Kidney (tissue), 14 donors: ENCODE measurements around the gene MSI2. TPM values are rescaled to one million over a fixed set of nuclear protein-coding genes. Genes with fewer than 3 reads are reported as not detected.

Source experiments
- DNase-seq, 5 donors: peaks; one replicate each; pipeline ENCODE4 v3.0.0-alpha.2; 2013 to 2020
- FAIRE-seq: peaks from 2 replicates; lab custom pipeline; 2012; peaks lifted over from hg19 to GRCh38; lab: Jason Lieb, UNC
- H3K27ac ChIP-seq, 2 donors: one replicate each; pipeline ENCODE4 v1.7.0; 2013; ENCODE audit warnings: low read depth in 2 of 2, low read length in 2 of 2, inconsistent platforms in 1 of 2
- H3K27me3 ChIP-seq: one replicate; pipeline ENCODE4 v1.7.1; 2013; ENCODE audit warnings: low read length, inconsistent platforms; ENCODE audit not compliant: control insufficient read depth, insufficient read depth
- H3K36me3 ChIP-seq, 3 donors: one replicate each; pipeline versions ENCODE4 v1.7.0 to v1.7.1; 2013; ENCODE audit warnings: low read length in 3 of 3, control low read depth in 1 of 3, inconsistent platforms in 1 of 3; ENCODE audit not compliant: insufficient read depth in 3 of 3, control insufficient read depth in 2 of 3
- H3K4me1 ChIP-seq, 3 donors: one replicate each; pipeline versions ENCODE4 v1.7.0 to v1.7.1; 2013; ENCODE audit warnings: low read length in 3 of 3, inconsistent platforms in 1 of 3, low read depth in 1 of 3; ENCODE audit not compliant: control insufficient read depth in 2 of 3, insufficient read depth in 2 of 3
- H3K4me3 ChIP-seq, 3 donors: one replicate each; pipeline versions ENCODE4 v1.7.0 to v1.8.1; 2013; ENCODE audit warnings: low read length in 3 of 3, control low read depth in 1 of 3, inconsistent platforms in 1 of 3
- H3K9ac ChIP-seq, 3 donors: one replicate each; pipeline versions ENCODE4 v1.7.0 to v1.7.1; 2013; ENCODE audit warnings: low read length in 3 of 3, control low read depth in 1 of 3, inconsistent platforms in 1 of 3
- H3K9me3 ChIP-seq, 3 donors: one replicate each; pipeline versions ENCODE4 v1.7.0 to v1.7.1; 2013; ENCODE audit warnings: low read length in 3 of 3, control low read depth in 1 of 3, inconsistent platforms in 1 of 3; ENCODE audit not compliant: control insufficient read depth in 2 of 3, insufficient read depth in 1 of 3
- intact Hi-C: fragments of 100-400 bp; cut with DNase I; formaldehyde crosslinking; loops from one replicate; pipeline ENCODE4 v1.11.1; 2022
- polyA plus RNA-seq: library from polyadenylated mRNA; stranded (reverse); fragments of 350-450 nt; fragmentation: Illumina TruSeq; extraction: RNeasy Lipid Tissue Mini Kit (QIAGEN cat#74804); gene quantifications from one replicate; pipeline ENCODE4 v1.2.3, GENCODE V29; 2014; ENCODE audit warnings: low read depth, low replicate concordance; ENCODE audit not compliant: insufficient read depth
- total RNA-seq: library from RNA; stranded (reverse); fragmentation: NEBNext Ultra II Directional; extraction: Animal tissue kit (Norgen Biotek cat#: 25700); gene quantifications from one replicate; pipeline ENCODE4 v1.2.1, GENCODE V29; 2021
- TF ChIP-seq, protein P1 (sequence below): IDR thresholded peaks from 3 replicates; pipeline ENCODE4 v1.5.1; 2012; ENCODE audit warnings: mild to moderate bottlenecking, moderate library complexity, borderline replicate concordance; ENCODE audit not compliant: insufficient read depth; ENCODE audit errors: extremely low read depth
- donor health status: control.
- donor health status: control.
- donor health status: control.
- donor health status: control.
- donor health status: control.
- donor health status: DM: yes; HTN: yes; CAD: no.
- donor health status: Normal renal cell carcinoma (clear cell type).

MSI2 gene
- total and polyA plus RNA-seq, 2 donors from 2014 or later, result 69.2 to 151 TPM

DNA sequence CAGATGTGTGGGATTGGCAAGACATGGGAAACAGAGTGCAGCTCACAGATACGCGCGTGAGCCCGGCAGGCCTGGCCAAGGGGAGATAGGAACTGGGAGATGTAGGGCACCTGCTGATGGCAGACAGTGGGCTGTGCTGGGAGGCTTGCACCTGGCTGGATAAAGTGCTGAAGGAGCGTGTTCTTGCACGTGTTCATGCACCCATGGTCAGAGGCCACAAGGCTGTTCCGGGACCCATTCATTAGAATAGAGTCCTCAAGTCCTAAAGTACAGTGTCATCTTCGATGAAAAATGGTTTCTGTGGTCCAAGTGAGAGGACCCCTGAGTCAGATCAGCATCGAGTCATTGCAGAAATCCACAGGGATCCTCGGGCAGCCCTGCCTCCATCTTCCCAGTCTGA, 252.3 kb downstream of the MSI2 start:
- FAIRE-seq, result no peak
- intact Hi-C loops, result no loop called here
- peaks cover 9 to 13% (median 10%) of the 10 kb centered on the region in 3 donors for H3K4me1 ChIP-seq

DNA sequence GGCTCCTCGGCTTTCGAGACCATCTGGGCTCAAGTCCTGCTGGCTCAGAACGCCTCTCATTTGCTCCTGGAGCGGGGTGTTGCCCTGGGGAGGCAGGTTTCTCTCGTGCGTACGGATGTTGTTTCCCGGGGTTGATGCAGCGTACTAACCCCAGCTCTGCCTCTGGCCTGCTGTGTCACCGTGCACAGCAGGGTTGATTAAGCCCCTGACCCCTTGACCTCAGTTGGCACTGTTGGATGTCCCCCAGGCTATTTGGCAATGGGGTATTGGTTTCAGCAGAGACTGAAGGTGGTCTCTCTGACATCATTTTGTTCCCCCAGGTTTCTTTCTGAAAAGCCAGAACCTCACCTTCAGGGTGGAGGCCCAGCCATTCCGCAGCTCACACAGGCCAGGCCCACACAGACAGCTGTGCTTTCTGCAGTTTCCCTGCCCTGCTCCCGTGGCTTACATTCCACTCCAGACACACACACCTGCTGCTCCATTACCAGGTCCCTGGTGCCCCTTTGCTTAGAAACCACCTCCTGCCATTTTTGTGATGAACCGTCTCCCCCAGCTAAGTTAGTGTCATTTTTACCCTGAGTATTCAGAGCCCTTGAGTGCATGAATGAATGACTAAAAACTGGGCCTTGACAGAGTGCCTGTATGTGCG, 255.3 kb downstream of the MSI2 start:
- no peaks in the 10 kb centered on the region for H3K36me3 ChIP-seq
- TF ChIP-seq, protein P1, sequence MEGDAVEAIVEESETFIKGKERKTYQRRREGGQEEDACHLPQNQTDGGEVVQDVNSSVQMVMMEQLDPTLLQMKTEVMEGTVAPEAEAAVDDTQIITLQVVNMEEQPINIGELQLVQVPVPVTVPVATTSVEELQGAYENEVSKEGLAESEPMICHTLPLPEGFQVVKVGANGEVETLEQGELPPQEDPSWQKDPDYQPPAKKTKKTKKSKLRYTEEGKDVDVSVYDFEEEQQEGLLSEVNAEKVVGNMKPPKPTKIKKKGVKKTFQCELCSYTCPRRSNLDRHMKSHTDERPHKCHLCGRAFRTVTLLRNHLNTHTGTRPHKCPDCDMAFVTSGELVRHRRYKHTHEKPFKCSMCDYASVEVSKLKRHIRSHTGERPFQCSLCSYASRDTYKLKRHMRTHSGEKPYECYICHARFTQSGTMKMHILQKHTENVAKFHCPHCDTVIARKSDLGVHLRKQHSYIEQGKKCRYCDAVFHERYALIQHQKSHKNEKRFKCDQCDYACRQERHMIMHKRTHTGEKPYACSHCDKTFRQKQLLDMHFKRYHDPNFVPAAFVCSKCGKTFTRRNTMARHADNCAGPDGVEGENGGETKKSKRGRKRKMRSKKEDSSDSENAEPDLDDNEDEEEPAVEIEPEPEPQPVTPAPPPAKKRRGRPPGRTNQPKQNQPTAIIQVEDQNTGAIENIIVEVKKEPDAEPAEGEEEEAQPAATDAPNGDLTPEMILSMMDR, result no peak
- DNase-seq (no peak), FAIRE-seq (no peak)
- H3K9me3 ChIP-seq, result no peaks in the 10 kb centered on the region
- H3K27me3 ChIP-seq, result no peaks in the 10 kb centered on the region
- peaks cover 1 to 8% (median 7%) of the 10 kb centered on the region in 3 donors for H3K4me1 ChIP-seq
- no peak overlapping the region for H3K9ac ChIP-seq
- no peak overlapping the region for H3K4me3 ChIP-seq
- no peak overlapping the region for H3K27ac ChIP-seq
- intact Hi-C loops, result no loop called here

More for the DNA sequence above, 252.3 kb downstream of the MSI2 start:
- no peak for DNase-seq
- TF ChIP-seq, protein P1, result no peak
- no peaks in the 10 kb centered on the region for H3K36me3 ChIP-seq
- no peaks in the 10 kb centered on the region for H3K27me3 ChIP-seq
- H3K9ac ChIP-seq, result no peak overlapping the region
- no peaks in the 10 kb centered on the region for H3K9me3 ChIP-seq
- H3K4me3 ChIP-seq, result no peak overlapping the region
- no peak overlapping the region for H3K27ac ChIP-seq

DNA sequence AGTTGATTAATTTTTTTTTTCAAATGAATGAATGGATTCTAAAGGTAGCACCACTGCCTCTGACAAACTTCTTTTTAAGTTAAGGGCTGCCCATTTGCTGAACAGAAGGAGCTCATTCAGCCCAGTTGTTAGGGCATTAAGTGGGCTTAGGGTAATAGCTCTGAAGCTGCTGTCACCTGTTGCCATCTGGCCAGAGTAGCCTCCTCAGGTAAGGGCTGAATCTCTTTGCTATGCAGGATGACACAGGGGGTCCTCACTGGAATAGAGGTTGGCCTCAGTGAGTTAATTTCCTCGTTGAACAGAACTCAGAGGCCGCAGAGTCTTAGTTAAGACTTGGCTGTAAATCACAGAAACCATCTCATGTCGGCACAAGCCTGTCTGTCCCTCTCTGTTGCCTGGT, 255.9 kb downstream of the MSI2 start:
- TF ChIP-seq, protein P1, result no peak
- no peak for DNase-seq
- no peaks in the 10 kb centered on the region for H3K36me3 ChIP-seq
- H3K4me3 ChIP-seq, result no peak overlapping the region
- no peak for FAIRE-seq
- H3K27ac ChIP-seq, result no peak overlapping the region
- no peaks in the 10 kb centered on the region for H3K9me3 ChIP-seq
- H3K27me3 ChIP-seq, result no peaks in the 10 kb centered on the region
- H3K4me1 ChIP-seq, result peaks cover under 1 to 5% (median 4%) of the 10 kb centered on the region in 3 donors
- no peak overlapping the region for H3K9ac ChIP-seq
- intact Hi-C loops, result no loop called here
